Transverse colon (tissue), 4 donors: ENCODE results near the gene OR2AT4. TPM values are rescaled to one million over a fixed set of nuclear protein-coding genes. Genes with fewer than 3 reads are reported as not detected.
"Not testable (repeated sequence)": the region's sequence is repeated elsewhere in the genome, so short reads cannot be mapped to it uniquely, and the experiment has no call there.

Source experiments
- DNase-seq: peaks from one replicate; pipeline ENCODE4 v3.0.0-alpha.2; 2019
- H3K27ac ChIP-seq, 4 donors: fragments of 200-600 bp; sonication (generic); 2 replicates each; pipeline ENCODE4 v1.5.1; 2016 to 2018; ENCODE audit warnings: inconsistent platforms in 4 of 4
- H3K27me3 ChIP-seq: fragments of 200-600 bp; sonication (generic); 2 replicates; pipeline ENCODE4 v1.5.1; 2017; ENCODE audit warnings: inconsistent platforms
- H3K36me3 ChIP-seq, 4 donors: fragments of 200-600 bp; sonication (generic); 2 replicates each; pipeline ENCODE4 v1.5.1; 2017 to 2019; ENCODE audit warnings: inconsistent platforms in 4 of 4
- H3K4me1 ChIP-seq, 4 donors: fragments of 200-600 bp; sonication (generic); 2 replicates each; pipeline ENCODE4 v1.5.1; 2017 to 2020; ENCODE audit warnings: inconsistent platforms in 4 of 4
- H3K4me3 ChIP-seq, 4 donors: fragments of 200-600 bp; sonication (generic); 1 replicate in 1 of 4; 2 replicates in 3 of 4; pipeline versions ENCODE4 v1.5.1 to v1.6.1; 2017 to 2019; ENCODE audit warnings: inconsistent platforms in 4 of 4
- H3K9me3 ChIP-seq, 2 donors: fragments of 200-600 bp; sonication (generic); 2 replicates each; pipeline ENCODE4 v1.5.1; 2017 to 2019; ENCODE audit warnings: inconsistent platforms in 2 of 2
- EP300 ChIP-seq: sonication (generic); formaldehyde crosslinking; IDR thresholded peaks from one replicate; pipeline ENCODE4 v1.6.1; 2017; ENCODE audit warnings: antibody characterized with exemption, low read depth
- POLR2A ChIP-seq: fragments of 450-650 bp; IDR thresholded peaks from one replicate; pipeline ENCODE4 v1.6.1; 2016; ENCODE audit warnings: antibody characterized with exemption, mild to moderate bottlenecking, moderate library complexity
- POLR2AphosphoS5 ChIP-seq, 3 donors: sonication (generic); formaldehyde crosslinking; IDR thresholded peaks; one replicate each; pipeline ENCODE4 v1.6.1; 2016; ENCODE audit warnings: antibody characterized with exemption in 3 of 3
- WGBS, 2 donors: methylation state at CpG; one replicate each; pipeline ENCODE4 v1.1.5; 2018; ENCODE audit warnings: low coverage in 1 of 2; 5-methylcytosine and 5-hydroxymethylcytosine counted together
- in situ Hi-C, 4 donors: fragments of 200-750 bp; cut with MboI; loops; one replicate each; pipeline versions ENCODE4 v1.15.0 to v1.15.1; 2017; ENCODE audit warnings: low sequenced_read_pairs in 3 of 4, low pct_ligation_motif_present in 1 of 4, low pct_unique_long_range_greater_than_20kb in 1 of 4
- intact Hi-C: fragments of 100-400 bp; cut with DNase I; formaldehyde crosslinking; loops from one replicate; pipeline ENCODE4 v1.15.1; 2023; ENCODE audit warnings: low total_unique reads
- total RNA-seq, 4 donors: library from RNA; depleted of rRNA; stranded (reverse); fragments of >200 nt; gene quantifications; one replicate each; pipeline ENCODE4 v1.1.0, GENCODE V29; 2016
- TF ChIP-seq, protein P1 (sequence below), 5 experiments: fragments of 200-600 bp in 3 of 5; fragments of 450-650 bp in 2 of 5; sonication (generic) in 3 of 5; IDR thresholded peaks; 1 replicate in 2 of 5; 2 replicates in 3 of 5; pipeline ENCODE4 v1.5.1; 2016 to 2017; ENCODE audit warnings: antibody characterized with exemption in 5 of 5, inconsistent platforms in 3 of 5, mild to moderate bottlenecking in 2 of 5, moderate library complexity in 1 of 5

Gene OR2AT4
- total RNA-seq, 4 donors from 2014 or later = not detected

DNA sequence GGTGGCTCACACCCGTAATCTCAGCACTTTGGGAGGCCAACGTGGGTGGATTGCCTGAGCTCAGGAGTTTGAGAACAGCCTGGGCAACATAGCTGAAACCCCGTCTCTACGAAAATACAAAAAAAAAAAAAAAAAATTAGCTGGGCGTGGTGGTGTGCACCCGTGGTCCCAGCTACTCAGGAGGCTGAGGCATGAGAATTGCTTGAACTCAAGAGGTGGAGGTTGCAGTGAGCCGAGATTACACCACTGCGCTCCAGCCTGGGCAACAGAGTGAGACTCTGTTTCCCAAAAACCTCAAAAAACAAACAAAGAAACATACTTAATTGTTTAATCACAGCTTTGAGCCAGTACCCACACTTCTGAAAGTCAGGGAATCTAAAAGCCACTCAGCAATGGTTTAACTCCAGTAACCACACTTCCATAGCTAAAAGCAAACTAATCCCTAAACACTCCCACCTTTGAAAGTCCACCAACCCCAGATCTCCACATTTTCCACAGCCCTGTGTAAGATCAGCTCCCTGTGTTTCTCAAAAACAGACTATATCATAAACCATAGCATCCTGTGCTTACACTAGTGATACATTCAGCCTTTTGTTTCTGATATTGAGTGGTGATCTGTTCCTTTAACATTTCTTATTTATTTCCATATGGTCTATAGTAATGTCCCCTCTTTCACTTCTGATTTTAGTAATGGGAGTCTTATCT lies 4.9 kb upstream of the OR2AT4 start:
- H3K27ac ChIP-seq = no peak overlapping the region
- intact Hi-C loops = no loop called here
- in situ Hi-C loops = no loop called here
- no peak for DNase-seq
- no peaks in the 10 kb centered on the region for H3K9me3 ChIP-seq
- no peaks in the 10 kb centered on the region for H3K36me3 ChIP-seq
- H3K27me3 ChIP-seq = peaks cover 7% of the 10 kb centered on the region
- H3K4me1 ChIP-seq = no peaks in the 10 kb centered on the region
- no peak overlapping the region for H3K4me3 ChIP-seq
- 66 to 75% methylated on average over 5 to 8 of the region's 8 CpGs for WGBS, 2 donors
- TF ChIP-seq POLR2AphosphoS5 (IDR thresholded peaks at IDR 0.05) (no peak), EP300 (no peak), POLR2A (no peak)
- TF ChIP-seq, protein P1, sequence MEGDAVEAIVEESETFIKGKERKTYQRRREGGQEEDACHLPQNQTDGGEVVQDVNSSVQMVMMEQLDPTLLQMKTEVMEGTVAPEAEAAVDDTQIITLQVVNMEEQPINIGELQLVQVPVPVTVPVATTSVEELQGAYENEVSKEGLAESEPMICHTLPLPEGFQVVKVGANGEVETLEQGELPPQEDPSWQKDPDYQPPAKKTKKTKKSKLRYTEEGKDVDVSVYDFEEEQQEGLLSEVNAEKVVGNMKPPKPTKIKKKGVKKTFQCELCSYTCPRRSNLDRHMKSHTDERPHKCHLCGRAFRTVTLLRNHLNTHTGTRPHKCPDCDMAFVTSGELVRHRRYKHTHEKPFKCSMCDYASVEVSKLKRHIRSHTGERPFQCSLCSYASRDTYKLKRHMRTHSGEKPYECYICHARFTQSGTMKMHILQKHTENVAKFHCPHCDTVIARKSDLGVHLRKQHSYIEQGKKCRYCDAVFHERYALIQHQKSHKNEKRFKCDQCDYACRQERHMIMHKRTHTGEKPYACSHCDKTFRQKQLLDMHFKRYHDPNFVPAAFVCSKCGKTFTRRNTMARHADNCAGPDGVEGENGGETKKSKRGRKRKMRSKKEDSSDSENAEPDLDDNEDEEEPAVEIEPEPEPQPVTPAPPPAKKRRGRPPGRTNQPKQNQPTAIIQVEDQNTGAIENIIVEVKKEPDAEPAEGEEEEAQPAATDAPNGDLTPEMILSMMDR (IDR thresholded peaks at IDR 0.05) = no peak

DNA sequence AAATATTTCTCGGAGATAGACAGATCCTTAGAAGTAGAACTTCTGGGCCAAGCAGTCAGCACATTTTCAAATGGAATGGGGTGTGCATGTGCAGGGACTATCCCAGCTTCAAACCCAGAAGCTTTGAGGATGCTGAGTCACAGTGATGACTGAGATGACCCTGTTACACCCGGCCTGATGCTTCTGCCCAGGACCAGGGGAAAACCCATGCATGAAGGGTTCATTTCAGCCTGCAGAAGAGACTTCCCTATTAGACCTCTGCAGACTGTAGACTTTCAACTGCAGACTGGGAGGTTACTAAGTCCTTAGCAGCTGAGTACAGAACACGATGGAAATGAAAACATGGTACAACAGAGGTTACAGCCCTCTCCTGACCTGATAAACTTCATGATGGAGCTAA lies 3.6 kb upstream of the OR2AT4 start:
- Histone ChIP-seq H3K27me3 (peaks cover 12% of the 10 kb centered on the region), H3K4me1 (no peaks in the 10 kb centered on the region), H3K27ac (no peak overlapping the region), H3K36me3 (no peaks in the 10 kb centered on the region), H3K9me3 (no peaks in the 10 kb centered on the region), H3K4me3 (no peak overlapping the region)
- intact Hi-C loops = no loop called here
- 20 to 36% methylated on average over 3 of the region's 3 CpGs for WGBS, 2 donors
- no peak for DNase-seq
- in situ Hi-C loops = no loop called here
- TF ChIP-seq POLR2A (no peak), EP300 (no peak), POLR2AphosphoS5 (IDR thresholded peaks at IDR 0.05) (no peak)
- TF ChIP-seq, protein P1 (IDR thresholded peaks at IDR 0.05) = no peak

DNA sequence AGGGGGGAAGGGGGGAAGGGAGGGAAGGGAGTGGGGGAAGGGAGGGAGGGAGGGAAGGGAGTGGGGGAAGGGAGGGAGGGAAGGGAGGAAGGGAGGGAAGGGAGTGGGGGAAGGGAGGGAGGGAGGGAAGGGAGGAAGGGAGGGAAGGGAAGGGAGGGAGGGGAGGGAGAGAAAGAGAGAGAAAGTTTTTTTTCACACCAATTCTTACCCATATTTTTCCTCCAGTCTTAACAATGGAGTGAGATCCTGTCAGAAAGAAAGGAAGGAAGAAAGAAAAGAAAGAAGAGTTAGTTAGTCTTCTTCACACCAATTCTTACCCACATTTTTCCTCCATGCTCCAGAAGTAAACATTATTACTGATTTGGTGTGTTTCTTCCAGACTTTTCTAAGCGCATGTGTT lies 3.0 kb upstream of the OR2AT4 start:
- H3K36me3 ChIP-seq = no peaks in the 10 kb centered on the region
- intact Hi-C loops (no loop called here), in situ Hi-C loops (no loop called here)
- H3K4me1 ChIP-seq = no peaks in the 10 kb centered on the region
- no peak overlapping the region for H3K4me3 ChIP-seq
- peaks cover 18% of the 10 kb centered on the region for H3K27me3 ChIP-seq
- no peak for DNase-seq
- TF ChIP-seq POLR2A (no peak), EP300 (no peak), POLR2AphosphoS5 (IDR thresholded peaks at IDR 0.05) (no peak)
- TF ChIP-seq, protein P1 (IDR thresholded peaks at IDR 0.05) = no peak
- no peak overlapping the region for H3K27ac ChIP-seq
- WGBS, 2 donors = 91 to 98% methylated on average over 1 of the region's 1 CpG
- no peaks in the 10 kb centered on the region for H3K9me3 ChIP-seq

DNA sequence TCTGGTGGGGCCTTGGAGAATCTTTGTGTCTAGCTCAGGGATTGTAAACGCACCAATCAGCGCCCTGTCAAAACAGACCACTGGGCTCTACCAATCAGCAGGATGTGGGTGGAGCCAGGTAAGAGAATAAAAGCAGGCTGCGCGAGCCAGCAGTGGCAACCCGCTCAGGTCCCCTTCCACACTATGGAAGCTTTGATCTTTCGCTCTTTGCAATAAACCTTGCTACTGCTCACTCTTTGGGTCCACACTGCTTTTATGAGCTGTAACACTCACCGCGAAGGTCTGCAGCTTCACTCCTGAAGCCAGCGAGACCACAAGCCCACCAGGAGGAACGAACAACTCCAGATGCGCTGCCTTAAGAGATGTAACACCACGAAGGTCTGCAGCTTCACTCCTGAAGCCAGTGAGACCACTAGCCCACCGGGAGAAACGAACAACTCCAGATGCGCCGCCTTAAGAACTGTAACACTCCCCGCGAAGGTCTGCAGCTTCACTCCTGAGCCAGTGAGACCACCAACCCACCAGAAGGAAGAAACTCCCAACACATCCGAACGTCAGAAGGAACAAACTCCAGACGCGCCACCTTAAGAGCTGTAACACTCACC lies 2.3 kb upstream of the OR2AT4 start:
- H3K36me3 ChIP-seq, in situ Hi-C loops, H3K4me1 ChIP-seq, intact Hi-C loops, H3K4me3 ChIP-seq, H3K27ac ChIP-seq, H3K9me3 ChIP-seq, DNase-seq: not testable (repeated sequence)
- peaks cover 22% of the 10 kb centered on the region for H3K27me3 ChIP-seq
- 92% methylated on average over 22 of the region's 22 CpGs; no CpG with 5 or more reads in 1 of the 2 donors for WGBS, 2 donors

DNA sequence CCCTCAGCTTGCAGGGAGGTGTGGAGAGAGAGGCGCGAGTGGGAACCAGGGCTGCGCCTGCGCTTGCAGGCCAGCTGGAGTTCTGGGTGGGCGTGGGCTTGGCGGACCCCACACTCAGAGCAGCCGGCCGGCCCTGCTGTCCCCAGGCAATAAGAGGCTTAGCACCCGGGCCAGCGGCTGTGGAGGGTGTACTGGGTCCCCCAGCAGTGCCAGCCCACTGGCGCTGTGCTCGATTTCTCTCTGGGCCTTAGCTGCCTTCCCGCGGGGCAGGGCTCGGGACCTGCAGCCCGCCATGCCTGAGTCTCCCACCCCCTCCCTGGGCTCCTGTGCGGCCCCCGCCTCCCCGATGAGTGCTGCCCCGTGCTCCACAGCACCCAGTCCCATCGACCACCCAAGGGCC lies 1.5 kb upstream of the OR2AT4 start:
- H3K4me3 ChIP-seq, H3K9me3 ChIP-seq, in situ Hi-C loops, intact Hi-C loops, H3K4me1 ChIP-seq, DNase-seq, H3K36me3 ChIP-seq, H3K27ac ChIP-seq: not testable (repeated sequence)
- peaks cover 22% of the 10 kb centered on the region for H3K27me3 ChIP-seq
- WGBS, 2 donors = 84% methylated on average over 16 of the region's 21 CpGs; no CpG with 5 or more reads in 1 of the 2 donors
